Measurements from ENCODE around the gene KCNK3. TPM values are rescaled to one million over a fixed set of nuclear protein-coding genes. Genes with fewer than 3 reads are reported as not detected.

The KCNK3 gene
- polyA plus RNA-seq, 1 of the 3 experiments (the other 2 are of a cell fraction): 0.16 TPM

DNA sequence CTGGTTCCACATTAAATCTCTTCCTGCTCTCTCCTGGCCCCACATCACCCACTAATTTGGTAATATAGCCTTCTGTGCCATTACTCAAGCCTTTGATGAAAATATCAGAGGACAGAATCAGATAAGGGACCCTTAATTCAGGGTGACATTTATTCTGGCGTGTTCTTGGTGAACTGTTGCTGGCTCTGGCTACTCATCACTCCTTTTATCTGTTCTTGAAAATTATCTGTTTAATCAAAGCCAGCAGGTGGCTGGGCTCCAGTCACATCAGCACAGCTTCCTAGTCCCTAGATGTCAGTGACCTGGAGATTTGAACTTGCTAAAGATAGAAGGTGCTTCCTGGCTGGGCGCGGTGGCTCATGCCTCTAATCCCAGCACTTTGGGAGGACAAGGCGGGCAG, 44.7 kb downstream of the KCNK3 start (continued):
- TF ChIP-seq SIN3A (IDR thresholded peaks at IDR 0.05; ENCODE audit: borderline replicate concordance, low read depth, low read length) (no peak), NRF1 (IDR thresholded peaks at IDR 0.05; ENCODE audit: low read depth, low read length) (no peak), JUND (IDR thresholded peaks at IDR 0.05) (no peak), GABPA (IDR thresholded peaks at IDR 0.05; ENCODE audit: low read depth) (no peak), TCF12 (IDR thresholded peaks at IDR 0.05) (no peak), RAD21 (IDR thresholded peaks at IDR 0.05; ENCODE audit: low read length) (peak; percentile 12; the same call in 1 of the 2 replicates), NFIC (IDR thresholded peaks at IDR 0.05; ENCODE audit: borderline replicate concordance) (no peak), RCOR1 (IDR thresholded peaks at IDR 0.05; ENCODE audit: low read length) (peak; percentile 86), CHD2 (IDR thresholded peaks at IDR 0.05; ENCODE audit: low read length, partially characterized antibody) (peak; percentile 73), RXRA (IDR thresholded peaks at IDR 0.05; ENCODE audit: borderline replicate concordance, low read depth) (no peak), ELF1 (IDR thresholded peaks at IDR 0.05) (no peak), MEF2A (IDR thresholded peaks at IDR 0.05; ENCODE audit: borderline replicate concordance, low read depth) (no peak), TEAD4 (IDR thresholded peaks at IDR 0.05; ENCODE audit: borderline replicate concordance, insufficient read depth) (no peak), FOSL2 (IDR thresholded peaks at IDR 0.05; ENCODE audit: borderline replicate concordance, low read depth) (no peak)
- TF ChIP-seq, protein P1, sequence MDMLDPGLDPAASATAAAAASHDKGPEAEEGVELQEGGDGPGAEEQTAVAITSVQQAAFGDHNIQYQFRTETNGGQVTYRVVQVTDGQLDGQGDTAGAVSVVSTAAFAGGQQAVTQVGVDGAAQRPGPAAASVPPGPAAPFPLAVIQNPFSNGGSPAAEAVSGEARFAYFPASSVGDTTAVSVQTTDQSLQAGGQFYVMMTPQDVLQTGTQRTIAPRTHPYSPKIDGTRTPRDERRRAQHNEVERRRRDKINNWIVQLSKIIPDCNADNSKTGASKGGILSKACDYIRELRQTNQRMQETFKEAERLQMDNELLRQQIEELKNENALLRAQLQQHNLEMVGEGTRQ (IDR thresholded peaks at IDR 0.05; ENCODE audit: borderline replicate concordance, low read depth, low read length): no peak
- TF ChIP-seq, protein P2, sequence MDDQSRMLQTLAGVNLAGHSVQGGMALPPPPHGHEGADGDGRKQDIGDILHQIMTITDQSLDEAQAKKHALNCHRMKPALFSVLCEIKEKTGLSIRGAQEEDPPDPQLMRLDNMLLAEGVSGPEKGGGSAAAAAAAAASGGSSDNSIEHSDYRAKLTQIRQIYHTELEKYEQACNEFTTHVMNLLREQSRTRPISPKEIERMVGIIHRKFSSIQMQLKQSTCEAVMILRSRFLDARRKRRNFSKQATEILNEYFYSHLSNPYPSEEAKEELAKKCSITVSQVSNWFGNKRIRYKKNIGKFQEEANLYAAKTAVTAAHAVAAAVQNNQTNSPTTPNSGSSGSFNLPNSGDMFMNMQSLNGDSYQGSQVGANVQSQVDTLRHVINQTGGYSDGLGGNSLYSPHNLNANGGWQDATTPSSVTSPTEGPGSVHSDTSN (IDR thresholded peaks at IDR 0.05): no peak
- TF ChIP-seq, protein P3, sequence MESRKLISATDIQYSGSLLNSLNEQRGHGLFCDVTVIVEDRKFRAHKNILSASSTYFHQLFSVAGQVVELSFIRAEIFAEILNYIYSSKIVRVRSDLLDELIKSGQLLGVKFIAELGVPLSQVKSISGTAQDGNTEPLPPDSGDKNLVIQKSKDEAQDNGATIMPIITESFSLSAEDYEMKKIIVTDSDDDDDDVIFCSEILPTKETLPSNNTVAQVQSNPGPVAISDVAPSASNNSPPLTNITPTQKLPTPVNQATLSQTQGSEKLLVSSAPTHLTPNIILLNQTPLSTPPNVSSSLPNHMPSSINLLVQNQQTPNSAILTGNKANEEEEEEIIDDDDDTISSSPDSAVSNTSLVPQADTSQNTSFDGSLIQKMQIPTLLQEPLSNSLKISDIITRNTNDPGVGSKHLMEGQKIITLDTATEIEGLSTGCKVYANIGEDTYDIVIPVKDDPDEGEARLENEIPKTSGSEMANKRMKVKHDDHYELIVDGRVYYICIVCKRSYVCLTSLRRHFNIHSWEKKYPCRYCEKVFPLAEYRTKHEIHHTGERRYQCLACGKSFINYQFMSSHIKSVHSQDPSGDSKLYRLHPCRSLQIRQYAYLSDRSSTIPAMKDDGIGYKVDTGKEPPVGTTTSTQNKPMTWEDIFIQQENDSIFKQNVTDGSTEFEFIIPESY (IDR thresholded peaks at IDR 0.05; ENCODE audit: borderline replicate concordance, low read depth): no peak

DNA sequence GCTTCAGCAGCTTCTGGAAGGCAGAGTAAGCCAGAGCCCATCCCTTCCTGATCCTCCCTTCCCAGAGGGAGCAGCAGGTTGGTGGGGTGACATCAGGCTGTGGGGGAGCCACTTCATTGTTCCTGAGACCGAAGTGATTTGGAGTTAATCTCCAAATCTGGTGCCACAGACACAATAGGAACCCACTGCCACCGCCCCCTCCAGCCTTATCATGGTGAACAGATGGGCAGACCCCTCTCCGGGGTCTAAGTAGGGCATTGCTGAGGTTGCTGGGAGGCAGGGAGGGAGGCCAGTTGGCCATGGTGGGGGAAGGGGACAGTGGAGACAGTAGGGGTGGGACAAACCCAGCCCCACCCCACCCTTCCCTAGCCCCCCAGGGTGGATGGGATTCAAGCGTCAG, 46.0 kb downstream of the KCNK3 start:
- peak; percentile 32 for DNase-seq
- CTCF ChIA-PET: interaction anchor here (0.7 to 22.3 kb wide), 6 partner anchors 7 to 159 kb away, joined by 3 to 944 read pairs (median 32); no protein-coding TSS in a partner anchor
- H2AFZ ChIP-seq (ENCODE audit: low read depth): no peak overlapping the region
- POLR2A ChIA-PET: no interaction called here
- H3K9me3 ChIP-seq: no peaks in the 10 kb centered on the region
- 48% methylated on average over 3 of the region's 4 CpGs for whole genome bisulfite sequencing (ENCODE audit: low lambda C conversion rate)
- TF ChIP-seq RFX5 (IDR thresholded peaks at IDR 0.05; ENCODE audit: low read length) (no peak), GATA2 (CRISPR knock-in tag; IDR thresholded peaks at IDR 0.05) (peak; percentile 37; the same call in 1 of the 2 replicates)
- TF ChIP-seq, protein P4, sequence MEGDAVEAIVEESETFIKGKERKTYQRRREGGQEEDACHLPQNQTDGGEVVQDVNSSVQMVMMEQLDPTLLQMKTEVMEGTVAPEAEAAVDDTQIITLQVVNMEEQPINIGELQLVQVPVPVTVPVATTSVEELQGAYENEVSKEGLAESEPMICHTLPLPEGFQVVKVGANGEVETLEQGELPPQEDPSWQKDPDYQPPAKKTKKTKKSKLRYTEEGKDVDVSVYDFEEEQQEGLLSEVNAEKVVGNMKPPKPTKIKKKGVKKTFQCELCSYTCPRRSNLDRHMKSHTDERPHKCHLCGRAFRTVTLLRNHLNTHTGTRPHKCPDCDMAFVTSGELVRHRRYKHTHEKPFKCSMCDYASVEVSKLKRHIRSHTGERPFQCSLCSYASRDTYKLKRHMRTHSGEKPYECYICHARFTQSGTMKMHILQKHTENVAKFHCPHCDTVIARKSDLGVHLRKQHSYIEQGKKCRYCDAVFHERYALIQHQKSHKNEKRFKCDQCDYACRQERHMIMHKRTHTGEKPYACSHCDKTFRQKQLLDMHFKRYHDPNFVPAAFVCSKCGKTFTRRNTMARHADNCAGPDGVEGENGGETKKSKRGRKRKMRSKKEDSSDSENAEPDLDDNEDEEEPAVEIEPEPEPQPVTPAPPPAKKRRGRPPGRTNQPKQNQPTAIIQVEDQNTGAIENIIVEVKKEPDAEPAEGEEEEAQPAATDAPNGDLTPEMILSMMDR (IDR thresholded peaks at IDR 0.05): no peak
- H3K4me1 ChIP-seq (ENCODE audit: control insufficient read depth in 1 of 2, insufficient read depth in 2 of 2, low read depth in 1 of 2, low read length in 1 of 2): peaks cover 0 to 18% of the 10 kb centered on the region in 2 experiments; a peak in 1 of 4 replicates
- no peaks in the 10 kb centered on the region for H3K27me3 ChIP-seq (ENCODE audit: insufficient read depth)
- H3K27ac ChIP-seq (ENCODE audit: low read depth in 2 of 2, low read length in 1 of 2): no peak overlapping the region
- no peaks in the 10 kb centered on the region for H3F3A ChIP-seq (replicated peaks; ENCODE audit: insufficient read depth)
- no peaks in the 10 kb centered on the region for H3K79me2 ChIP-seq (ENCODE audit: insufficient read depth)
- no peaks in the 10 kb centered on the region for H3K9me2 ChIP-seq
- no peaks in the 10 kb centered on the region for H3K36me3 ChIP-seq (replicated peaks in 1 of 2; ENCODE audit: control insufficient read depth in 1 of 2, insufficient read depth in 2 of 2, low read length in 1 of 2)
- H4K20me1 ChIP-seq (ENCODE audit: insufficient read depth): no peaks in the 10 kb centered on the region
- no peak overlapping the region for H3K4me2 ChIP-seq
- H3K9ac ChIP-seq: no peak overlapping the region
- no peak overlapping the region for H3K4me3 ChIP-seq (ENCODE audit: low read depth in 2 of 2, low read length in 1 of 2)

Measured in SK-N-SH (cell line).